NT2/D1 (cell line): Measurements from ENCODE around the gene SCAMP1.

Experiments used
- YY1 ChIP-seq: IDR thresholded peaks from 2 replicates; pipeline ENCODE4 v1.6.1; 2011; ENCODE audit not compliant: insufficient read length, insufficient read depth
- ZNF274 ChIP-seq: IDR thresholded peaks from 2 replicates; pipeline ENCODE4 v1.6.1; 2011; ENCODE audit warnings: mild to moderate bottlenecking, low read depth, low read length

DNA sequence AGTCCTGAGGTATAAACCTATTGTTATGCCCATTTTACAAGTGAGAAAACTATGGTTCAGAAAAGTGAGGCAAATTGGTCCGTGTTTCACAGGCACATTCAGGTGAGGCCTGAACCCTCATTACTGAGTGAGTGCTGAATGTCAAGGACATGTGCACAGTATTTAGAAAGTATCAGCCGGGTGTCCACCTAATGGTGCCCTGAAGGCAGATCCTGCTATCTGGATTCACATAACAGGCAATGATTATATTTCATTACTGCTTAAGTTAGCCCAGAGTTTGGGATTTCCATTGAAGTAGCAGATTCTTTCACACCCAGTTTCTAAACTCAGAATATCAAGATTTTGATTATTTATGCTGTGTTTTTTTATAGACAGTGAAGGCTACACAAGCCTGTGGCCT lies 145.4 kb downstream of the SCAMP1 start:
- TF ChIP-seq ZNF274: no peak
- TF ChIP-seq YY1: no peak
